ENCODE results near the gene KLHL3. TPM values are rescaled to one million over a fixed set of nuclear protein-coding genes. Genes with fewer than 3 reads are reported as not detected.

The KLHL3 gene
- total RNA-seq, 6 donors from 2014 or later: 2.7 to 17.8 (median 5.2) TPM

- DNase-seq (no peak), ATAC-seq (ENCODE audit: low FRiP score in 2 of 2) (no peak)
- WGBS, 2 donors: 84 to 91% methylated on average over 2 of the region's 2 CpGs
- Histone ChIP-seq H3K9me3 (no peaks in the 10 kb centered on the region), H3K27ac (no peak overlapping the region), H3K36me3 (no peaks in the 10 kb centered on the region), H3K4me3 (no peak overlapping the region), H3K4me1 (no peaks in the 10 kb centered on the region), H3K27me3 (no peaks in the 10 kb centered on the region)
- TF ChIP-seq CTCF (IDR thresholded peaks at IDR 0.05): no peak
- TF ChIP-seq POLR2AphosphoS5 (IDR thresholded peaks at IDR 0.05): no peak
- TF ChIP-seq POLR2A (IDR thresholded peaks at IDR 0.05): no peak
- TF ChIP-seq EP300 (IDR thresholded peaks at IDR 0.05): no peak
These were observed 8.3 kb downstream of the KLHL3 start for GRCh38 chr5:137727623-137728022.

- TF ChIP-seq CTCF (IDR thresholded peaks at IDR 0.05): no peak
- no peak for TF ChIP-seq EP300 (IDR thresholded peaks at IDR 0.05)
- no peak for TF ChIP-seq POLR2AphosphoS5 (IDR thresholded peaks at IDR 0.05)
- no peak for TF ChIP-seq POLR2A (IDR thresholded peaks at IDR 0.05)
- no peaks in the 10 kb centered on the region for H3K9me3 ChIP-seq
- no peak overlapping the region for H3K27ac ChIP-seq
- H3K4me3 ChIP-seq: no peak overlapping the region
- DNase-seq: no peak
- no peaks in the 10 kb centered on the region for H3K4me1 ChIP-seq
- no peak for ATAC-seq (ENCODE audit: low FRiP score in 2 of 2)
- no peaks in the 10 kb centered on the region for H3K27me3 ChIP-seq
- 81 to 89% methylated on average over 2 of the region's 2 CpGs for WGBS, 2 donors
- no peaks in the 10 kb centered on the region for H3K36me3 ChIP-seq
These were observed 11.6 kb downstream of the KLHL3 start for GRCh38 chr5:137724251-137724650.

GRCh38 chr5:137718611-137719010 is 17.3 kb downstream of the KLHL3 start:
- TF ChIP-seq POLR2AphosphoS5 (IDR thresholded peaks at IDR 0.05) (no peak), EP300 (IDR thresholded peaks at IDR 0.05) (no peak), POLR2A (IDR thresholded peaks at IDR 0.05) (no peak), CTCF (IDR thresholded peaks at IDR 0.05) (no peak)

GRCh38 chr5:137716337-137716736 is 19.6 kb downstream of the KLHL3 start:
- 90 to 94% methylated on average over 3 of the region's 3 CpGs for WGBS, 2 donors
- no peaks in the 10 kb centered on the region for H3K27me3 ChIP-seq
- ATAC-seq (ENCODE audit: low FRiP score in 2 of 2) (no peak), DNase-seq (no peak)
- TF ChIP-seq POLR2A (IDR thresholded peaks at IDR 0.05): no peak
- no peak for TF ChIP-seq EP300 (IDR thresholded peaks at IDR 0.05)
- TF ChIP-seq CTCF (IDR thresholded peaks at IDR 0.05): no peak
- no peak for TF ChIP-seq POLR2AphosphoS5 (IDR thresholded peaks at IDR 0.05)
- no peak overlapping the region for H3K27ac ChIP-seq
- no peaks in the 10 kb centered on the region for H3K9me3 ChIP-seq
- no peak overlapping the region for H3K4me3 ChIP-seq
- H3K4me1 ChIP-seq: no peaks in the 10 kb centered on the region
- no peaks in the 10 kb centered on the region for H3K36me3 ChIP-seq

More at GRCh38 chr5:137718611-137719010, 17.3 kb downstream of the KLHL3 start:
- Histone ChIP-seq H3K27ac (no peak overlapping the region), H3K4me1 (no peaks in the 10 kb centered on the region), H3K36me3 (no peaks in the 10 kb centered on the region), H3K4me3 (no peak overlapping the region), H3K9me3 (no peaks in the 10 kb centered on the region), H3K27me3 (no peaks in the 10 kb centered on the region)
- no peak for ATAC-seq (ENCODE audit: low FRiP score in 2 of 2)
- no peak for DNase-seq

- ATAC-seq (ENCODE audit: low FRiP score in 2 of 2) (no peak), DNase-seq (no peak)
- 97% methylated on average over 1 of the region's 1 CpG for WGBS, 2 donors
These were observed 20.4 kb downstream of the KLHL3 start for GRCh38 chr5:137715456-137715855.

More at GRCh38 chr5:137715456-137715855, 20.4 kb downstream of the KLHL3 start:
- Histone ChIP-seq H3K4me3 (no peak overlapping the region), H3K4me1 (no peaks in the 10 kb centered on the region), H3K9me3 (no peaks in the 10 kb centered on the region), H3K27me3 (no peaks in the 10 kb centered on the region), H3K36me3 (no peaks in the 10 kb centered on the region), H3K27ac (no peak overlapping the region)
- no peak for TF ChIP-seq POLR2AphosphoS5 (IDR thresholded peaks at IDR 0.05)
- TF ChIP-seq EP300 (IDR thresholded peaks at IDR 0.05): no peak
- no peak for TF ChIP-seq POLR2A (IDR thresholded peaks at IDR 0.05)
- TF ChIP-seq CTCF (IDR thresholded peaks at IDR 0.05): no peak

All from upper lobe of left lung (tissue), 6 donors.